Spleen (tissue), 7 donors: ENCODE measurements around the gene THBS1.

ENCODE experiments used
- POLR2A ChIP-seq, 3 donors: fragments of 450-650 bp; IDR thresholded peaks; one replicate each; pipeline ENCODE4 v1.5.1; 2017; ENCODE audit warnings: antibody characterized with exemption in 3 of 3, mild to moderate bottlenecking in 1 of 3
- POLR2AphosphoS5 ChIP-seq, 3 donors: sonication (generic); formaldehyde crosslinking; IDR thresholded peaks; one replicate each; pipeline ENCODE4 v1.5.1; 2017; ENCODE audit warnings: antibody characterized with exemption in 3 of 3
- TF ChIP-seq, protein P1 (sequence below), 11 experiments: fragments of 200-600 bp in 7 of 11; fragments of 450-650 bp in 4 of 11; sonication (generic) in 4 of 11; IDR thresholded peaks in 8 of 11; conservative IDR thresholded peaks in 3 of 11; 1 replicate in 7 of 11; 2 replicates in 4 of 11; pipeline versions ENCODE4 v1.4.0 to v1.8.0; 2016 to 2021; ENCODE audit warnings: antibody characterized with exemption in 11 of 11, inconsistent platforms in 4 of 11, mild to moderate bottlenecking in 1 of 11
- donor health status: DM: no; HTN: no; CAD: no; lungs with moderate emphysema.
- donor health status: DM: no; HTN: no; CAD: no.
- donor health status: DM: no; HTN: no; CAD: no.

DNA sequence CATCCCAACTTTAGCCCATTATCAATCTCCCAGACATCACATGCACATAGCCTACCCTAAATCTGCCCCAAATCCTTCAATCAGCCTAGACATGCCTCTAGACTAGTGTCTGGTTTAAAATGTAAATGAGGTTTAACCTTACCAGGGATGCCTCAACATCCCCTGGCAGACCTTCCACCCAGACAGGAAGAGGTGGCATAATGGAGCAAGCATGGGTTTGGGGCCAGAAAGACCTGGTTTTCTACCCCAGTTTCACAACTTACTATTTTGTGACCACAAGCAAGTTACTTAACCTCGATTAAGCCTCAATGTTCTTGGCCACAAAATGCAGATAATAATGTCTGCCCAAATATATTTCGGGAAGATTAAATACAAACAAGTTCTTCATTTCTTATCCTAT lies 28.3 kb upstream of the THBS1 start:
- TF ChIP-seq, protein P1, sequence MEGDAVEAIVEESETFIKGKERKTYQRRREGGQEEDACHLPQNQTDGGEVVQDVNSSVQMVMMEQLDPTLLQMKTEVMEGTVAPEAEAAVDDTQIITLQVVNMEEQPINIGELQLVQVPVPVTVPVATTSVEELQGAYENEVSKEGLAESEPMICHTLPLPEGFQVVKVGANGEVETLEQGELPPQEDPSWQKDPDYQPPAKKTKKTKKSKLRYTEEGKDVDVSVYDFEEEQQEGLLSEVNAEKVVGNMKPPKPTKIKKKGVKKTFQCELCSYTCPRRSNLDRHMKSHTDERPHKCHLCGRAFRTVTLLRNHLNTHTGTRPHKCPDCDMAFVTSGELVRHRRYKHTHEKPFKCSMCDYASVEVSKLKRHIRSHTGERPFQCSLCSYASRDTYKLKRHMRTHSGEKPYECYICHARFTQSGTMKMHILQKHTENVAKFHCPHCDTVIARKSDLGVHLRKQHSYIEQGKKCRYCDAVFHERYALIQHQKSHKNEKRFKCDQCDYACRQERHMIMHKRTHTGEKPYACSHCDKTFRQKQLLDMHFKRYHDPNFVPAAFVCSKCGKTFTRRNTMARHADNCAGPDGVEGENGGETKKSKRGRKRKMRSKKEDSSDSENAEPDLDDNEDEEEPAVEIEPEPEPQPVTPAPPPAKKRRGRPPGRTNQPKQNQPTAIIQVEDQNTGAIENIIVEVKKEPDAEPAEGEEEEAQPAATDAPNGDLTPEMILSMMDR (IDR thresholded peaks at IDR 0.05 in 8 of 11, conservative IDR thresholded peaks at IDR 0.05 in 3 of 11) = no peak
- no peak for TF ChIP-seq POLR2A (IDR thresholded peaks at IDR 0.05)
- TF ChIP-seq POLR2AphosphoS5 (IDR thresholded peaks at IDR 0.05) = no peak
